Vagina (tissue), 2 donors: ENCODE data around the gene CPNE8. TPM values are rescaled to one million over a fixed set of nuclear protein-coding genes. Genes with fewer than 3 reads are reported as not detected.

Source experiments
- DNase-seq, 2 donors: peaks; one replicate each; pipeline ENCODE4 v3.0.0-alpha.2; 2017; ENCODE audit errors: extremely low spot score in 2 of 2
- H3K27ac ChIP-seq: fragments of 200-600 bp; sonication (generic); one replicate; pipeline ENCODE4 v1.5.1; 2019
- H3K27me3 ChIP-seq: fragments of 200-600 bp; sonication (generic); one replicate; pipeline ENCODE4 v1.5.1; 2019
- H3K36me3 ChIP-seq, 2 donors: fragments of 200-600 bp; sonication (generic); one replicate each; pipeline ENCODE4 v1.5.1; 2017 to 2019
- H3K4me1 ChIP-seq: fragments of 200-600 bp; sonication (generic); one replicate; pipeline ENCODE4 v1.5.1; 2019
- H3K4me3 ChIP-seq, 2 donors: fragments of 200-600 bp; sonication (generic); 1 replicate in 1 of 2; 2 replicates in 1 of 2; pipeline ENCODE4 v1.5.1; 2016 to 2019
- H3K9me3 ChIP-seq: fragments of 200-600 bp; sonication (generic); one replicate; pipeline ENCODE4 v1.5.1; 2019
- POLR2A ChIP-seq, 2 donors: fragments of 450-650 bp; IDR thresholded peaks; one replicate each; pipeline ENCODE4 v1.6.1; 2017; ENCODE audit warnings: antibody characterized with exemption in 2 of 2, mild to moderate bottlenecking in 2 of 2, moderate library complexity in 2 of 2
- POLR2AphosphoS5 ChIP-seq, 2 donors: sonication (generic); formaldehyde crosslinking; IDR thresholded peaks; one replicate each; pipeline ENCODE4 v1.9.0; 2017; ENCODE audit warnings: antibody characterized with exemption in 2 of 2, mild to moderate bottlenecking in 2 of 2, low read depth in 1 of 2; ENCODE audit not compliant: insufficient read depth in 1 of 2
- intact Hi-C: fragments of 100-400 bp; cut with DNase I; formaldehyde crosslinking; loops from one replicate; pipeline ENCODE4 v1.15.1; 2023
- total RNA-seq: library from RNA; depleted of rRNA; stranded (reverse); fragments of >200 nt; gene quantifications from one replicate; pipeline ENCODE4 v1.2.3, GENCODE V29; 2016
- TF ChIP-seq, protein P1 (sequence below), 3 experiments: fragments of 450-650 bp in 2 of 3; fragments of 200-600 bp in 1 of 3; sonication (generic) in 1 of 3; IDR thresholded peaks; one replicate each; pipeline ENCODE4 v1.5.1; 2017 to 2019; ENCODE audit warnings: antibody characterized with exemption in 3 of 3, mild to moderate bottlenecking in 2 of 3, moderate library complexity in 2 of 3

CPNE8 gene
- total RNA-seq, 1 donor from 2014 or later, result 15.0 TPM

DNA sequence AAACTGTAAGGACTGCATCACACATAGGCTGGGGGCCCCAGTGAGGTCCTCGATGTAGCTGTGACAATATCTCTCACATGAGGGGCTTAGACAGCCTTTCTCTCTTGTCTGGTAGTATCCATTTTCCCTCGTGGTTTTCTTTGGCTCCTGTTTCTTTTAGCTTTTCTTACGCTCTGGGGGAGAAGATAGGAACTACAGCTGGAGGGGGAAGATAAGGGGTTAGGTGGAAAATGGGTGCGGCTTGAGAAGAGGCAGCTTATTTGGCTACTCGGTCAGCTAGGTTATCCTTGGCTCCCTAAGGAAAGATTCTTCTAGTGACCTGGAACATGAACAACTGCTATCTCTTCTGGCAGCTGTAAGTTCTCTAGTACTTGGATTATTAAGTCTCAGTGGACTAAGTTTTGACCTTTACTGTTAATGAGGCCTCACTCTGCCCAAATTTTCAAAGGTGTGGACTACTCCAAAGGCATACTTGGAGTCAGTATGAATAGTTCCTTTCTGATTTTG, 28.7 kb upstream of the CPNE8 start:
- H3K27ac ChIP-seq, result no peak overlapping the region
- no peak overlapping the region for H3K4me3 ChIP-seq
- H3K4me1 ChIP-seq, result no peaks in the 10 kb centered on the region
- H3K36me3 ChIP-seq, result no peaks in the 10 kb centered on the region
- no peak for TF ChIP-seq POLR2AphosphoS5 (IDR thresholded peaks at IDR 0.05; ENCODE audit: insufficient read depth in 1 of 2, low read depth in 1 of 2)
- no peak for TF ChIP-seq POLR2A (IDR thresholded peaks at IDR 0.05)
- TF ChIP-seq, protein P1, sequence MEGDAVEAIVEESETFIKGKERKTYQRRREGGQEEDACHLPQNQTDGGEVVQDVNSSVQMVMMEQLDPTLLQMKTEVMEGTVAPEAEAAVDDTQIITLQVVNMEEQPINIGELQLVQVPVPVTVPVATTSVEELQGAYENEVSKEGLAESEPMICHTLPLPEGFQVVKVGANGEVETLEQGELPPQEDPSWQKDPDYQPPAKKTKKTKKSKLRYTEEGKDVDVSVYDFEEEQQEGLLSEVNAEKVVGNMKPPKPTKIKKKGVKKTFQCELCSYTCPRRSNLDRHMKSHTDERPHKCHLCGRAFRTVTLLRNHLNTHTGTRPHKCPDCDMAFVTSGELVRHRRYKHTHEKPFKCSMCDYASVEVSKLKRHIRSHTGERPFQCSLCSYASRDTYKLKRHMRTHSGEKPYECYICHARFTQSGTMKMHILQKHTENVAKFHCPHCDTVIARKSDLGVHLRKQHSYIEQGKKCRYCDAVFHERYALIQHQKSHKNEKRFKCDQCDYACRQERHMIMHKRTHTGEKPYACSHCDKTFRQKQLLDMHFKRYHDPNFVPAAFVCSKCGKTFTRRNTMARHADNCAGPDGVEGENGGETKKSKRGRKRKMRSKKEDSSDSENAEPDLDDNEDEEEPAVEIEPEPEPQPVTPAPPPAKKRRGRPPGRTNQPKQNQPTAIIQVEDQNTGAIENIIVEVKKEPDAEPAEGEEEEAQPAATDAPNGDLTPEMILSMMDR (IDR thresholded peaks at IDR 0.05), result no peak
- intact Hi-C loops, result no loop called here
- H3K27me3 ChIP-seq, result no peaks in the 10 kb centered on the region
- DNase-seq, result no peak
- H3K9me3 ChIP-seq, result no peaks in the 10 kb centered on the region

DNA sequence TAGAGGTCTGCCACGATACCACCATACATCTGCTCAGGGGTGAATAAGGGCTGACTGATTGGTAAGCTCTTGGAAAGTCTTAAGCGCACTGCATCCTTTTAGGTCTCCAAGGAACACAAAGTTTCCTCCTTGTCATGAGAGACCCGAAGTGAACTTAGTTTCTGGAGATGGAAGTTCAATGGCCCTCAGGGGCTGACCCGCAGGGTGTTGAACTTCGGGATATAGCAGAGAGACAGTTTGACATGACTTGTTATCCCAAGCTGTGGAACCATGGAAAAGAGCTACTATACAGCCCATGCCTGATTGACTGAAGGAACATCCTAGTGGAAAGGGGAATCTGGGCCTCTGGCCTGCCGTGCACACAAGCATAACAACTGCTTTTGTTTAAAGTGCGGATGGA, 26.9 kb upstream of the CPNE8 start:
- TF ChIP-seq POLR2A (IDR thresholded peaks at IDR 0.05), result no peak
- no peak for TF ChIP-seq POLR2AphosphoS5 (IDR thresholded peaks at IDR 0.05; ENCODE audit: insufficient read depth in 1 of 2, low read depth in 1 of 2)
- TF ChIP-seq, protein P1 (IDR thresholded peaks at IDR 0.05), result no peak
- Histone ChIP-seq H3K9me3 (no peaks in the 10 kb centered on the region), H3K27ac (no peak overlapping the region), H3K36me3 (no peaks in the 10 kb centered on the region), H3K4me3 (no peak overlapping the region), H3K27me3 (no peaks in the 10 kb centered on the region), H3K4me1 (no peaks in the 10 kb centered on the region)
- no peak for DNase-seq
- intact Hi-C loops, result no loop called here

DNA sequence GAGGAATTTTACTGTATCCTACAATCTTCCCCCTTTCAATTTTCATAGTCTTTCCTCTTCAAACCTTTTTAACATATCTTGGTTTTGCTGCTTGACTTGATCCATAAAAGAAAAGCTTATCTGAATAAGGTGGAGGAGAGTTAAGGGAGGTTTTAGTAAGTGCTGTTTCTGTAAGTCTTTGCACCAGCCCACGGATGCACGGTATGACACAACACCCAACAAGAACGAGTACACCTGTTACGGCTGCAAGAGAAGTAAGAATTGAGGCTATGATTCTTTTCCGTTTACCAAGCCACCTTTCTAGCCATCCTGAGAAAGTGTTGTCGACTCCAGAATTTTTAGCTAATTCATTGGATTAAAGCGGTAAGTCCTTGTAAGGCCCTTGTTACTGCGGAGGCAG, 26.1 kb upstream of the CPNE8 start:
- no peak overlapping the region for H3K27ac ChIP-seq
- DNase-seq, result no peak
- no peaks in the 10 kb centered on the region for H3K4me1 ChIP-seq
- H3K36me3 ChIP-seq, result no peaks in the 10 kb centered on the region
- TF ChIP-seq POLR2AphosphoS5 (IDR thresholded peaks at IDR 0.05; ENCODE audit: insufficient read depth in 1 of 2, low read depth in 1 of 2), result no peak
- TF ChIP-seq POLR2A (IDR thresholded peaks at IDR 0.05), result no peak
- TF ChIP-seq, protein P1 (IDR thresholded peaks at IDR 0.05), result no peak
- H3K27me3 ChIP-seq, result no peaks in the 10 kb centered on the region
- H3K4me3 ChIP-seq, result no peak overlapping the region
- intact Hi-C loops, result no loop called here
- H3K9me3 ChIP-seq, result no peaks in the 10 kb centered on the region

DNA sequence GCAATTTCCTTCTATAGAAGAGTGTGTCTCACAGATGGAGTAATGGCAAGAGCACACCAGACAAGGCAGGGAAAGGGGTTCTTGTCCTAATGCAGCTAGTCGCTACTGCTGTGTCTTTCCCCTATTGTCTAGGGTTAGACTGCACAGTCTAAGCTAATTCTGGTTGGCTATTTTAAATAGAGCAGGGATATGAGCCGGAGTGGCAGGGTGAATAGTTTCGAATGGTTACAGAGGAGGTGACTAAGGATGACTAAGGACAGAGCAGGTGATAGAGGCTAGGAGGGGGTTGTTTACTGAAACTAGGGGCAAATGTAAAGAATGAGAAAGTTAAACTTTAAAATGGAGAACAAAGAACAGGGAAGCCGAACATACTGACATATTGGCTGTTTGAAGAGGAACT, 25.6 kb upstream of the CPNE8 start:
- no peaks in the 10 kb centered on the region for H3K27me3 ChIP-seq
- no peak overlapping the region for H3K4me3 ChIP-seq
- no peaks in the 10 kb centered on the region for H3K4me1 ChIP-seq
- no peak overlapping the region for H3K27ac ChIP-seq
- DNase-seq, result no peak
- TF ChIP-seq, protein P1 (IDR thresholded peaks at IDR 0.05), result no peak
- TF ChIP-seq POLR2AphosphoS5 (IDR thresholded peaks at IDR 0.05; ENCODE audit: insufficient read depth in 1 of 2, low read depth in 1 of 2) (no peak), POLR2A (IDR thresholded peaks at IDR 0.05) (no peak)
- no peaks in the 10 kb centered on the region for H3K9me3 ChIP-seq
- no peaks in the 10 kb centered on the region for H3K36me3 ChIP-seq
- intact Hi-C loops, result no loop called here

DNA sequence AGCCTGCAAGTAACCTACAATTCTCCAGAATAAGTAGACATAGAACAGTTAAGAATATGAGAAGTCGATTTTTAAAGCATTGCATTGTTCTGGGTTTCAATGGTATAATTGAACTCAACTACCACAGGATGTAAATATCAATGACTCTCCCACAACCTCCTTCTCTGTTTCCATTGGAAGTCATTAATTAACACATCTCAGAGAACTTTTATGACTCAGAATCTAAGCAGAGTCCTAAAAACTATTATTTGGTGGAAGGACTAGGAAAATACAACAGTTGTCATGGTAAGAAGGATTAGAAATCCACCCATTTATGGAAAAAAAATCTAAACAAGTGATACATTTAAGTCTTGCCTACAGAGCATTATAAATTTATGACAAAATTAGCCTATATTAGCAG, 21.1 kb upstream of the CPNE8 start:
- Histone ChIP-seq H3K36me3 (no peaks in the 10 kb centered on the region), H3K9me3 (no peaks in the 10 kb centered on the region), H3K4me1 (no peaks in the 10 kb centered on the region), H3K27ac (no peak overlapping the region), H3K4me3 (no peak overlapping the region), H3K27me3 (no peaks in the 10 kb centered on the region)
- intact Hi-C loops, result no loop called here
- TF ChIP-seq, protein P1 (IDR thresholded peaks at IDR 0.05), result no peak
- TF ChIP-seq POLR2A (IDR thresholded peaks at IDR 0.05) (no peak), POLR2AphosphoS5 (IDR thresholded peaks at IDR 0.05; ENCODE audit: insufficient read depth in 1 of 2, low read depth in 1 of 2) (no peak)
- no peak for DNase-seq
